ENCODE data around the gene ATG101.
A peak's percentile ranks its signal among the peaks of the same experiment; 100 is the strongest.
"Not testable (repeated sequence)": the region's sequence is repeated elsewhere in the genome, so short reads cannot be mapped to it uniquely, and the experiment has no call there.

ATG101 gene

DNA sequence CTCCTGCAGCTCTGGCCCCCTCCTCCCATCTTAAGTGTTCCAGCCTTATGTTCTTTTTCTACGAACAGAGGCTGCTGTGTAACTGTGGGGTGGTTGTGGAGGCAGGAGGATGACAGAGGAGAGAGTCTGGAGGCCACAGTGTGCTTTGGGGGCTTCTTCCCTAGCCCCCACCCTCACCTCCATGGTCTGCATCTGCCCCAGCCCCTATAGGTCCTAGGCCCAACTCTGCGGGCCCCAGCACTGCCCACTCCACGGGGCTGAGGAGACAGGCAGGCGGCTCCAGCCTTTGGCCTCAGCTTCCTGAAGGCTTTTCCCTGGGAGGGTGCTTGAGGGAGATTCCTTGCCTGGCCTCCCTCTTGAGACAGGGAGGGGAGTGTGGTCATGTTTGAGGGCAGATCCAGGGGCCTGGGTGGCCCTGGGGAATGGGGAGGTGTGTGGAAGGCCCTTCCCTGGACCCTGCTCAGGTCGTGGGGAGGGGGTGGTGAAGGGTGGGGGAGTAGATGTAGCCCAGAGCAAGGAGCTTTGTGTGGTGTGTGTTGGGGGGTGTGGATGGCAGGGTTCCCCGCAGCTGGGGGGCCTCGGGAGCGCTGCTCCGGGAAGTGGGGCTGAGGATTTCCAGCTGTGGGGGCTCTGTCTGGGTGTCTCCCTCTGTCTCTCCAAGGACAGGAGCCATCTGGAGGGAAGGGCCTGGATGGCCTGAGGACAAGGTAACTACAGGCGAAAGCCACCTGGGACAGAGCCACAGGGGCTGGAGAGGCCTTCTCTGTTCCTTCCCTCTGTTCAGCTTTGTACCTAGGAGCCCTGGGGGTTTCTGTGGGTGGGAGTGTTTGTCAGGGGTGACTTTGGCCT, 10.8 kb downstream of the ATG101 start:
- DNase-seq, result no peak

DNA sequence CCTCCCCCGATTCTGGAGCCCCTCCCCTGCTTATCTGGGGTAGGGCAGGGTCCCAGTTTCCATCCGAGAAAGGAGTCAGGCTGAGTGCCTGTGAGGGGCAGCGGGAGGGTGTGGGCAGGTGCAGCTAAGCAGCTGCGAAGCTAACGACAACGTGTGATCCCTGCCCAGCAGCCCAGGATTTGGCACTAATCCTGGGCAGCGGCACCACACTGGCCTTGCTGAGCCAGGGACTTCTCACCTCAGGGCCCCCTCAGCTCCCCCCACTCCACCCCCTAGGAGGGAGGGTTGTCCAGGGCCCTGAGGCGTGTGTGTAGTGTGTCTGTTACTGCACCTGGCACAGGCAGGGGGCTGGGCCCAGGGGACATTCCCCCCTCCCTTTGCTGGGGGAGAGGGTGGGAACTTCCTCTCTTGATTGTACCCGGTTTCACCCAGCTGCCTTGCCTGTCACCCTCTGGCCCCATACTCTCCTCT, 11.5 kb downstream of the ATG101 start:
- DNase-seq, result no peak

DNA sequence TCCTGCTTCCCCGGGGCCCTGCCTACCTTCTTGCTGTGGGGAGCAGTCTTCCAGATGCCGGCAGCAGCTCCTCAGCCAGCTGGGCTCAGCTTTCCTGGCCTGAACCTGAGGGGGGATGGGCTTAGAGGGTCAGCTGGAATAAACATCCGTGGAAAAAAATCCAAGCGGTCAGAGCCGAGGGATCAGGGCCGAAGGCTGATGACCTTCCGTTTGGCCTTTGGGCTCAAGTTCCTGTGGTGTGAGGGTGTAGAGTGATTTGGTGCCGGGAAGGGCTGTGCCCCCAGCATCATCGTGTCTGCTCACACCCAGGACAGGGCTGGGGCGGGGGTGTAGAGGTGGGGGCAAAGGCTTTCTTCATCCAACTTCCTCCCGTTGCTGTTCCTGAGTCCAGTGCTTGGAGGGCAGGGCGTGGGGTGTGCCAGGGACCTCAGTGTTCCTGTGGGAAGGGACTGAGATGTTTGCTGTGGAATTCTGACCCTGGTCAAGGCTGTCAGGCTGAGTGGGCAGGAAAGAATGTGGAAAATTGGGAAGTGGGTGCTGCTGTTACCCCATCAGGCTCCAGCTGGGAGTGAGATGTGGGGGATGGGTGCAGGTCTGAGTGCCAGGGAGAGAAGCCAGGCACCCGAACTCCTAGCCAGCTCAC, 12.4 kb downstream of the ATG101 start:
- no peak for DNase-seq

DNA sequence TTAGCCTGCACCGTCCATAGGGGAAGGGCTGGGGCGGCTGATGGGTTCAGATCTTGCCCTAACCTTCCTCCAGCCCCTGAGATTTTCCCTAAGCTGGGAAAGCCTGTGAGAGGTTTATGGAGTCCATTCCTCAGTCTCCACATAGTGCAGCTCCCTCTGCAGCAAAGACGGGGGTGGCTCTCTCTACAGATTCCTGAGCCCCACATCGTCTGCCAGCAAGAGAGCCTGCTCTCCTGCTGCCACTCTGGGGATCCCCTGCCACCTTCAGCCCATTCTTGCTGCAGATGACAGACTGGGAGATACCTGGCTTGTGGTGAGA, 12.8 kb downstream of the ATG101 start:
- DNase-seq, result no peak

DNA sequence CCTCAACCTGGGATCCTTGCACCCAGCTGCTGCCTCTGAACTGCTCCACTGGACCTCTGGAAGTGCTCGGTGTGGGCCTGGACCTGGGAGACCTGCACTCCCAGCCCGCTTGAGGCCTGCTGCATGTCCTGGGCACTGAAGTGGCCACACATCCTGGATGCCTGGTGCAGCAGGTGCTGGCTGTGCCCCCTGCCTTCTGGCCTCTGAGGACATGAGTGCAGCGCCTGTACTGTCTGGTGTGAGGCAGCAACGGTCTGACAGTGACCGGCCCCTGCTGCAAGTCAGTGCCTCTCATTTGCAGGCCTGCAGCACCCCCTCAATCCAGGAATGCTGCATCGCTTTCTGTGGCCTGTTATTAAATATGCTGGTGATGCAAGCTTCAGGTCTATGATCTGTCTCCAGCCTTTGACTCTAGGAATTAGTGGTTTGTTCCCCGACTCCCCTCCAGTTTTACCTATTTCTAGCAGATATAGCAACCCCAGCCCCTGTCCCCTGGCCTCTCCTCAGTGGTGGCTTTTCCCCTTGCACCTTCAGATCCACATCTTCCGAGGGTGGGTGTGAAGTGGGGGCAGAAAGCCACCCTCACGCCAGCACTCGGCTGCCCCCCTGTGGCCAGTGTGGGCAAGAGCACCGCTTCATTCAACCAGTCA, 13.3 kb downstream of the ATG101 start:
- peak; percentile 26 for DNase-seq

DNA sequence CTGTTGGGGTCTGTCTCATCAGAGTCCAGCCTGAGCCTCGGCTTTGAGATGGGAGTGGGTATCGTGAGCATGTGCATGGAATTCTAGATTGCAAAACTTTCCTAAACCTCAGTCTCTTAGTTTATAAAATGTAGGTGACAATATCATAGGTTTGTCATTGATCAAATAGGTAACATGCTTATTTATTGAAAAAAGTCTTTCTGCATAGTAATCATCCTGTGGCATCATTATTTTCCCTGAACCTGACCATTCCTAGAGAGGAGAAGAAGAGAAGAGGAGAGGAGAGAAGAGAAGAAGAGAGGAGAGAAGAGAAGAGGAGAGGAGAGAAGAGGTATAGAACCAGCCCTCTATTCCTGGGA, 13.8 kb downstream of the ATG101 start:
- DNase-seq, result no peak

DNA sequence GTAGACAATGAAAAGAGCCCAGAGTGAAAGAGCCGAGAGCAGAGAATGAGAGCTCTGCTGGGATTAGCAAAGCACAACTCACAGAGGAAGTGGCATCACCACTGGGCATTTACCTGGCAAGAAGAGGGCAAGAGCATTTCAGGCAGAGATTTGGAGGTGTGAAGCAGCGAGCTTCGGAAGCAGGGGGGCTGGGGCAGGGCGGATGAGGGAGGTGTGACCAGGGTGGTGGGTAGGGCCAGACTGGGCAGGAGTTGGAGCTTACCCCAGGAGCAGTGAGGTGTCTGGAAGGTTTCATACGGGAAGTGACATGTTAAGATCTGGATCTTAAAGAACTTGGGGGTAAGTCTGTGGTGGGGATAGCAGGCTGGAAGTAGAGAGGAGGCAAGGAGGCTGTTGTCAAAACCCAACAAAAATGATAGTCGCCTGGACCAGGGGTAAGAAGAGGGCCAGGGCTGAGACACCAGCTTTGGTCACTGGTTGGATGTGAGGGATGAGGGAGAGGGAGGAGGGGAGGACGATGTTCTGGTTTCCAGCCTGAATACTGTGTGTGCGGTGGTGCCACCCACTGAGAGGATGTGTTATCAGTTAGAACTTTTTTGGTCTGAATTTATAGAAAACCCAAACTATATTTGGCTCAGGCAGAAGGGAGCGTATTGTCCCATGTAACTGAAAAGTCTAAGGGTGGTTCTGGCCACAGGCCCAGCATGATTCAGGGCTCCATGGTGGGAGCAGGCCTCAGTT, 14.9 kb downstream of the ATG101 start:
- DNase-seq, result no peak

DNA sequence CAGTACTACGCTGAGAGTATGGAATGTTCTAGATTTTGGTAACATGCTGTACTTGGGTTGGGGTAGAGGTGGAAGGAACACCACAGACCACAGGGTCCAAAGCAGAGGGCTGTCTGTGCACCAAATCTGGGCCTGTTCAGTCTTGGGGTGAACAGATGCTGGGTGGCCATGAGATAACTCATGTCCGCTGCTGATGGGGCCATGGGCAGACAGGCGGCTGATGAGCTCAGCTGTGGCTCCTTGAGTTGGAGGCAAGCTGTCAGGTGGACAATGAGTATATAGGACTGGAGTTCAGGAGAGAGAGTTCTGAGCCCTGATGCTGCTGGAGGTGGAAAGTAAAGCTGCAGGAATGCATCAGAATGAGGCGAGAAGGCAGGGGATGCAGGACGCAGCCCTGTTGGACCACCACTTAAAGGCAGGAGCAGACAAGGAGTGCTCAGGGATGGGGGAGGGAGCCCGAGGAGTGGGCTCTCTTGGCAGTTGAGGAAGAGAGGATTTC, 16.0 kb downstream of the ATG101 start:
- DNase-seq, result no peak

DNA sequence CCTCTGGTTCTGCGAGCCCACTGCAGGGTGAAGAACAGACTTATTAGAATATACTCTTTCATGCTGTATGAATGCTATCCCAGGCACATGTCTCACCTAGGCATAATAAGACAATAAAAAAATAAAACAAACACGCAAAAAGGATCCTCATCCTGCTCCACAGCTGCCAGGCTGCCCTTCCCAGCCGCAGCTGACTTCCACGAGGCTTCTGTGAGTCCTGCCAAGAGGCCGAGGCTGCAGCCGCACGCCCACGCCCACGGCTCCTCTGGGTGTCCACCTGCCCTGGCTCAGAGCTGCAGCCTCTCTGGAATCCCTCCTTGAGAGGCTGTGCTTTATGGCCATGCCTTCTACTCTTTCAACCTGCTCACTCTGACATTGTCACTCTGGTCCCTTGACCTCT, 16.6 kb downstream of the ATG101 start:
- DNase-seq, result no peak

DNA sequence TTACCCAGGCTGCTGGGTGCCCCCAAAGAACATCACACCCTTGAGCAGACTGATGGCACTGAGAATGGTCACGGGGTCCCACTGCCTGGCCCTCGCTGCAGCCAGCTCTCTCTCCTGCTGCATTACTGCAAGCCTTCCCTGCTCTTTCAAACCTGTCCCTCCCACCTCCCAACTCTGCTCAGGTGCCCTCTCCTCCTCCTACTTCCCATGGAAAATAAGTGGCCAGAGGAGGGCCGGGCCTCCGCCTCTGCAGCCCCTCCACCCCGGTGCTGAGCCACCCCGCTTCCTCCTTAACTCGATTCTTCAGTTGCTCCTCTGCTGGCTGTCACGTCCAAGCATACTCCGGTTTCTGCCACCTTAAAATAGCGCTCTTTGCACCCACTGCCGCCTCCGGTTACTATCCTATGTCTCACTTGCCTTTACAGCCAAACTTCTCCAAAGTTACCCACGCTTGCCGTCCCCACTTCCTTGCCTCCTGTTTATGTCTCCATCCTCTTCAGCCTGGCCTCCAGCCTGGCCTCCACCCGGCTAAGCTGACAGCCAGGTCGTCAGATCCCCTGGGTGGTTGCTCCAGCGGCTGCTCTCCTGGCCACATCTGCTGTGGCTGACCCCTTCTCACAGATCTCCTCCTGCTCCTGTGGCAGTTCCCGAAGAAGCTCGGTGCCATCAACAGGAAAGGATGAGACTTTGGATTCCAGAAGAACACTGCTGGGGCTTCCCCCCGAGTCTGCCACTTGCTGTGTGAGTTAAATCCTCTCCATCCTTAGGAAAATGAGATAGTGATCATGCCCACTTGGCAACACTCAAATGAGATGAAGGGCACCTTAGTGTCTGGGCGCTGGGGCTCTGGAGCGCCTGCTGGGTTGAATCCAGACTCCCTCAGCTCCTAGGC, 17.4 kb downstream of the ATG101 start:
- no peak for DNase-seq

DNA sequence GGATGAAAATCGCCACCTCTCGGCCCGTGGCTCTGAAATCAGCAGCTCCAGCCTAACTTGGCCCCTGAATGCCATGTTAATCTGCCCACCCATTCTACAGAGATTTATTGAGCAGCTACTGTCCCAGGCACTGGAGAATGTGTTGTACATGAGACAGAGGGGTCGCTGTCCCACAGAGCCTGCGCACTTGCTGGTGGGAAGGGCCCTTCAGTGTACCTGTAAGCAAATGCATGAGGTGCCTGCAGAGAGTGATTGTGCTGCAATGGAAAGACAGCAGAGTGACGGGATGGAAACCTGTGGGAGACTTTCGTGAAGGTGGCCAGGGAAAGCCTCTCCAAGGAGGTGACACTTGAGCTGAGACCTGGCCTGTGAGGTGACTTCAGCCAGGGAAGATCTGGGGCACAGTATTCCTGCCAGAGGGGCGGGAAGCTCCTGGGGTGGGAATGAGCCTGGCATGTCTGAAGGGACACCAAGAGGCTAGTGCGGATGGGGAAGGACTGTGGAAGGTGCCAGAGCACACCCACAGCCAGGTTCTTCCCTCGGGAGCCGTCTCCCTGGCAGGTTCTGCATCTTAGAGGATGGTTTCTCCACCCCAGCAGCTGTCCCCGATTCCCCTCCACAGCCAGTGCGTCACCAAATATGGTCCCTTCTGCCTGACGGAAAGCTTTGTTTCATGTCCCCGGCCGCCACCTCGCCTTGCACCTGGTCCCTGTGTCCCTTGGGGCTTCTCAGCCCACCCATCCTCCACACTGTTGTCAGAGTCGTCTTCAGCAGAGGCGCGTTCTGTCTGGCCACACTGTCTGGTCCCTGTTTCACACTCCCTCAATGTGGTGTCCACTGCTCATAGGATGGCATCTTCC, 18.4 kb downstream of the ATG101 start:
- no peak for DNase-seq

DNA sequence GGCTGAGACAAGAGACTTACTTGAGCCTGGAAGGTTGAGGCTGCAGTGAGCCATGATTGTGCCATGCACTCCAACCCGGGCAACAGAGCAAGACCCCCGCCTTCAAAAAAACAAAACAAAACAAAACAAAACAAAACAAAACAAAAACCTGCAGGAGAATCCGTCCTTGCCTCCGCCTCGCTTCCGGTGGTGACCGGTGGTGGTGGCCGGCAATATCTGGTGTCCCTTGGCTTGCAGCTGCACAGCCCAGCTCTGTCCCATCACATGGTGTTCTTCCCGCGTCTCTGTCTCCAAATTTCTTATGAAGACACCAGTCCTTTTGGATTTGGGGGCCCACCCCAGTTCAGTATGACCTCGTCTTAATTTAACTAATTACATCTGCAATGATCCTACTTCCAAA, 19.7 kb downstream of the ATG101 start:
- no peak for DNase-seq

DNA sequence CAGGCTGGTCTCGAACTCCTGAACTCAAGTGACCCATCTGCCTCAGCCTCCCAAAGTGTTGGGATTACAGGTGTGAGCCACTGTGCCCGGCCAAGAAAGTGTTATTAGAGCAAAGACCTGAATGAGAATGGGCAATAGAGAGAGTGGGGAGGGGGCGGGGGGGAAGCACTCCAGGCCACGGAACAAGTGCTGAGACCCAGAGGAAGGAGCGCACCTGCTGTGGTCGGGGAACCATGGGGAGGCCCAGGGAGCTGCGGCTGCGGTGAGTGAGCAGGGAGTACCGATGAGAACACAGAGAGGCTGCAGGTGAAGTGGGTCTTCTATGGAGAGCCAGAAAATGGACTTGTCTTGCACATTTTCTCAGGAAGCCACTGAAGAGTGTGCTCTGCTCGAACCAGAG, 20.5 kb downstream of the ATG101 start:
- DNase-seq, result no peak

DNA sequence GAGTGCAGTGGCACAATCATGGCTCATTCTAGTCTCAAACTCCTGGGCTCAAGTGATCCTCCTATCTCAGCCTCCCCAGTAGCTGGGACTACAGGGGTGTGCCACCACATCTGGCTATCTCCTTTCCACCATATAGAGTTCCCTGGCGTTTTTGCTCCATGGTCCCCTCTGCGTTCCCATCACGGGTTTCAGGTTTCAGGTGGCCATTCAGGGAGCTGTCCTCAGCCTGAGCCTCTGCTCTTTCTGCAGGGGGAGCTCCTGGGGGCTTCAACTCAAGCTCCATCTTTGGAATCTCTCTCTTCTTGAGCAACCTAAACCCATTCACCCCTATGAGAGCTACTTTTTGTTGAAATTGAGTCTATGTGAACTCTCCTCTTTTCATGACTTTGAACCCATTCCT, 21.3 kb downstream of the ATG101 start:
- no peak for DNase-seq

DNA sequence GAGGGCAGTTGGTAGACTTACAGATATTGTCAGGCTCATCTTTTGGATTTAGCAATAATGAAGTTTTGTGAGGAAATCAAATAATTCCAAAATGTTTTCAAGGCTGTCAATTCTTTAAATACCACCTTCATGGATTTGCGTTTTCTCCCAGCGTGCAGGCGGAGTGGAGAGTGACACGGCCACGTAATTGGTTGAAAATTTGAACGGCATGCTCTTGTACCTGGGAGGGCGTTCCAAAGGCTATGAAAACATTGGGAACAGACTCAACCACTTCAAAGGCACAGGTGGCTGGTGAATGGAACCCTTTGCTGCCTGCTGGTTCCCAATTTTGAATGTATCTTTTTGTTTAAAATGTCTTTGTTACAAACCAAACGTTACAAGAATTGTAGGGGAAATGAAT, 22.1 kb downstream of the ATG101 start:
- DNase-seq, result no peak

DNA sequence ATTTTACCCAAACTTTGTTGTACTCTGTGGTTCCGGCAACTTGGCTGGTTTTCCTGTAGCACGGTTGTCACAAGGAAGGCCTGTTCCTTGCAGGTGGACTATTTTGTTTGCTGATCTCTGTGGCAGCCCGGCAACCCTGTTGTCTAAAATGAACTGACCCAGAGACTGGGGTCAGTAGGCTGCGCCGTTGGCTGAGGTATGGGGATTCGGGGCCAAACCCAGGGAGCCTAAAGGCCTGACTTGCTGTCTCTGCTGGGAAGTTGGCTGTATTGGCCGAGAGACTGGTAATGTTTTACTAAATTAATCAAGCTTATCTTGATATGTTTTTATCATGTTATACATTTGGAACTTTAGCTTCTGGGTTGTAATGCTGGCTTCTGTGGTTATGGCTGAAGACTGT, 23.6 kb downstream of the ATG101 start:
- no peak for DNase-seq

DNA sequence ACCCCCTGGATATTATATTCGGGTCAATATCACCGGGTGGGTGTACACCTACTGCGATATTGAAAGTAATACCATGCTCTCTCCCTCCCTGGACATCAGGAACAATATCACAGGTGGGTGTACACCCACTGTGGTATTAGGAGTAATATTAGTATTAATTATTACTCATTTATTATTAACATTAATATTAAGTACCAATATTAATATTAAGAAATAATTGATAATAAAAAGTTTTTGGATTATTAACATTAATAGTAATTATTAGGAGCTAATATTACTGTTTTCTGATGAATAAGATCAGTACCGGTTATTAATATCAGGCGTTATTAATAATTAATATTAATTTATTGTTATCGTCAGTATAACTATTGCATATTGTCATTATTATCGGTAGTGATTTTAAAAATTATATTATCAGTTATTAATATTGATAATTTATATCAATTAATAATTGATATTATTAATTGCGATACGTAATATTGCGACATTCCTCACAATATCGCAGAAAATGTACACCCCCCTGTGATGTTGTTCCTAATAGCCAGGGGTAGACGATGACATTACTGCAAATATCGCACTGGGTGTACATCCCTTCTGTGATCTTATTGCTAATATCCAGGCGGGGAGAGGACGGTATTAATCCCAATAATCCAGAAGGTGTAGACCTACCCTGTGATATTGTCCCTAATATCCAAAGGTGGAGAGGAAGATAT, 26.7 kb downstream of the ATG101 start:
- no peak for DNase-seq

DNA sequence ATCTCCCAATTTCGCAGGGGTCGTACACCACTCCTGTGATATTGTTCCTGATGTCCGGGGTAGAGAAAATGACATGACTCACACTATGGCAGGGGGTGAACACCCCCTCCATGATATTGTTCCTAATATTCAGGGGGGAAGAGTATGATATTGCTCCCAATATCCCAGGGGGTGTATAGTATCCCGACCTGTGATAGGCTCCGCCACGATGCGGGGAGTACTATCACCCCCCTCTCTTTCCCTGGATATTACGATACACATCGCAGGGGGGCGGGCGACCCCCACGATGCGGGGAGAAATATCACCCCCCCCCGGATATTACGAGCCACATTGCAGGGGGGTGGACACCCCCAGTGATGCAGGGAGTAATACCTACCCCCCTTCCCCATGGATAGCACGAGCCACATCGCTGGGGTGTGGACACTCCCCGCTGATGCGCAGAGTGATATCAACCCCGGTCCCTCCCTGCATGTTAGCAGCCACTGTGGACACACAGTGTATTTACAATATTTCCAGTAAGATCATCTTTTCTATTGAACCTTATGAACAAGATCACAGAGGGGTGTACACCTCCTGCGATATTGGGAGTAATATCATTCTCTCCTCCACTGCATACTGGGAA, 27.4 kb downstream of the ATG101 start:
- no peak for DNase-seq

DNA sequence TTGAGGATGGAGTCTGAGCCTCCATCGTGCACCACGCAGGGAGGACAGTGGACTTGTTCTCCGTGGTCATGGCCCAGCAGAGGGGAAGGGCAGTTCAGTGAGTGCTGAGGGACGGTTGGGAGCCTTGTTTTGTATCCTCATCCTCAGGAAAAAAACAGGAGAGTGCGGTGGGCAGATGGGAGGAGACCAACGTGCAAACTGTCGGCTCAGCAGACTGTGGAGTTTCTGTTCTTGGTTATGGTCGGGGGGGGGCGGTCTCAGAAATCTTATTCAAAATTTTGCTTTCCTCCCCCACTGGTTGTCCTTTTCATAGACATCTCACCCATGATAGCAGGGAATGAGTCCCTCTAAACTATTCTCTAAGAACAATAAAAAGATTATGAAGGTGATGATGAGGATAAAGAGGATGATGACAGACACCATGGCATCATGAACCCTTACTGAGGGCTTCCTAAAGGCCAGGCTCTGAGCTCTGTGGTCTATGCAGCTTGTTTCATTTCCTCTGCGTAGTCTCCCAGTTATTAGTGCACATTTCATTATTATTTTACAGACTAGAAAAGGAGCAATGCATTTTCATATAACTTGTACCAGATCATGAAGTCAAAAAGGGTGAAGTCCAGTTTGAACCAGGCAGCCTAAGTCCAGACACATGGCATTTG, 34.8 kb downstream of the ATG101 start:
- DNase-seq, result not testable (repeated sequence)
